ENCODE data around the gene TMUB2.

TMUB2 gene

DNA sequence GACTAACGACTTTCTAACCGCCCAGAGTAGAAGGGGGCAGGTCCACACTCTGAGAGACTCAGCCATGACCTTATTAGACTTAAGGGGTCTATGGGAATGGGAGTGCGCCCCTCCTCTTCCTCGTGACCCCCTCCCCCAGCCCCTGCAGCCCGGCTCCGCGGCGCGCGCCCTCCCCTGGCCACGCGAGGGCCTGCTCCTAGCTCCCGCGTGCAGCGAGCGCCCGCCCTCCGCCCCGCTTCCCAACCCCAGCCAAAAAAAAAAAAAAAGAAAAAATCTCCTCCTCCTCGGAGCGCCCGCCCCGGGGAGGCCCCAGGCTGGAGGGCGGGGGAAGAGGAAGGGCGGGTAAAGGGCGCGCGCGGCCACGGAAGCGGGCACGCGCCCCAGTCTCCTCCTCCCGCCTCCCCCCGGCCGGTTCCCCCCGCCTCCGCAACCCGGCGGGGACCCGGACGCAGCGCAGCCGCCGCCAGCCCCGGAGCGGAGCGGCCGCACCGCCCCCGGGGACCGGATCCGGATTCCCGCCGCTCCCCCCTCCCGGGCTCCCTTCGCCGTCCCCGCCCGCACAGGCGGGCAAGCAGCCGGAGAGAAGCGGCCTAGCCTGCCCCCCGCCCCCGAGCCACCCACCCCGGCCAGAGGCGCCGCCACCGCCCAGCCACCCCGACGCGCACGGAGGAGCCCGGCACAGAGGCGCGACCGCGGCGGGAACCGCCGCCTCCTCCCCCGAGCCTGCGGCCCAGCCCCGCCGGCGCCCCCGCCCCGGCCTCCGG, 31.8 kb downstream of the TMUB2 start:
- Mint-ChIP-seq H3K36me3 (peaks cover 34% of the 10 kb centered on the region), H3K4me1 (peaks cover 54% of the 10 kb centered on the region), H3K27me3 (no peaks in the 10 kb centered on the region)

DNA sequence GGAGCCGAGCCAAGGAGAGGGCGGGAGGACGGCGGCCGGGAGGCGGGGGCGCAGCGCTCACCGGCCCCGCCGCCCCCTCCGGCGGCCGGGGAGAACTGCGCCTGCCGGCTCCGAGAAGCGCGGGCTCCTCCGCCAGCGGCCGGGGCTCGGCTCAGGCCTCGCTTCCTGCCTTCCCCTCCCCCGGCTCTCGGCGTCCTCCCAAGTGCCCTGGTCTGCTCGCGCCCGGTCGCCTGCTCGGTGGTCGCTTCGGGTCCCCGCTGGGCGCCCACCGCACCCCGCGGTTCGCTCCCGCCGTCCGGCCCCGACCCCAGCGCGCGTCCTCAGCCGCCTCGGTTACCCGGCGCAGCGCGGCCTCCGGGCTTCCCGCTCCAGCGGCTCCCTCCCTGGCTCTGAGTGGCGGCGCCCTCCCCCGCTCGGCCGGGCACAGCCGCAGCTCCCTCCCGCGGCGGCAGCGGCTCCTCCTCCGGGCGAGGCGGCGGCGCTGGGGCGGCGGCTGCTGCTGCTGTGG, 32.4 kb downstream of the TMUB2 start:
- Mint-ChIP-seq H3K27ac (no peak overlapping the region), H3K9me3 (no peaks in the 10 kb centered on the region), H3K36me3 (peaks cover 27% of the 10 kb centered on the region), H3K4me3 (peak overlapping the region; percentile 47), H3K4me1 (peaks cover 47% of the 10 kb centered on the region), H3K27me3 (no peaks in the 10 kb centered on the region)
- peak; percentile 63 for ATAC-seq

More for the DNA sequence above, 31.8 kb downstream of the TMUB2 start:
- peak overlapping the region; percentile 89 for H3K4me3 Mint-ChIP-seq
- peak; percentile 67 for ATAC-seq
- H3K27ac Mint-ChIP-seq = peak overlapping the region; percentile 79
- no peaks in the 10 kb centered on the region for H3K9me3 Mint-ChIP-seq

- Mint-ChIP-seq H3K4me3 (peak within 1 kb of the TSS; percentile 98), H3K36me3 (peaks cover 22% of the 10 kb centered on the region), H3K27ac (peak within 1 kb of the TSS; percentile 90), H3K4me1 (peaks cover 42% of the 10 kb centered on the region), H3K27me3 (no peaks in the 10 kb centered on the region), H3K9me3 (no peaks in the 10 kb centered on the region)
- ATAC-seq = peak; percentile 21
Observed at GRCh38 chr17:44219616-44220212, 32.9 kb downstream of the TMUB2 start, which contains the start of gene UBTF. UBTF (minus strand) TSS chr17:44219675; CDS start chr17:44218229, 1,446 bp downstream.

DNA sequence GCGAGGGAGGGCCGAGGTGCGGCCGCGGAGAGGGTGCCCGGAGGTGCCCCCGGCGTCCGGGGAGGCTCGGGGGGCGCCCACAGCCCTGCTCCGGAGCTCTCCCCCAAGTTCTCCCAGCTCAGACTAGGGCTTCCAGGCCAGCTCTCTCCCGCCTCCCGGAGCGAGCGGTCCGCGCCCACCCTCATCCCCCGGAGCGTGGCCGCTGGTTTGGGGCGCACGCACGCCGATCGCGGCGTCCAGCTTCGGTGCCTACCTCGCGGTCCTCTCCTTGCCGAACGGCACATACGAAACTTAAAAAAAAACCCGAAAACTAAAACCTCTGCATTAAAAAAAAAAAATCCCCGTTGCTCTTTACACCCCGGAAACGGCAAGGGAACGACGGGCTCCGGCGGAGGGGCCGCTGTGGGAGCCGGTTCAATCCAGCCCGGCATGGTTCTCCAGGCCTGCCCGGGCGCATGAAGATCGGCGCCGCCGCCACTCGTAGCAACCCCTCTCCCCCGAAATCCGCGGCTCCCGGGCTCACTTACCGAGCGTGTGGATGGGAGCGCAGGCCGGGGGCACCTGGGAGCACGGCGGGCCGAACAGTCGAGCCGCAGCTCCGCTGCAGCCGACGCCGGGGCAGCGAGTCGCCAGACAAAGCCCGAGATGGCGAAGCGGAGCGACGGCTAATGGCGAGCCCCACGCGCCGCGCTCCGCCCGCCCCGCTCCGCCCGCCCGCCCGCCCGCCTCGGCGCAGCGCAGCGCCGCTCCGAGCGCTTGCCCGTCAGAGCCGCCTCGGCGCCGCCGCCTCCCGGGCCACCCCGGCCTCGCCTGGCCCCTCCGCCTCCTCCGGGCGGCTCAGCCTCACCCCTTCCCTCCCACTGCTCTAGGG, 33.7 kb downstream of the TMUB2 start:
- H3K27ac Mint-ChIP-seq = peak overlapping the region; percentile 90
- no peaks in the 10 kb centered on the region for H3K27me3 Mint-ChIP-seq
- peaks cover 14% of the 10 kb centered on the region for H3K36me3 Mint-ChIP-seq
- peak overlapping the region; percentile 98 for H3K4me3 Mint-ChIP-seq
- H3K4me1 Mint-ChIP-seq = peaks cover 34% of the 10 kb centered on the region
- no peaks in the 10 kb centered on the region for H3K9me3 Mint-ChIP-seq
- ATAC-seq = peak; percentile 45

- peaks cover 6% of the 10 kb centered on the region for H3K36me3 Mint-ChIP-seq
- peak overlapping the region; percentile 90 for H3K27ac Mint-ChIP-seq
- no peaks in the 10 kb centered on the region for H3K27me3 Mint-ChIP-seq
- no peaks in the 10 kb centered on the region for H3K9me3 Mint-ChIP-seq
- peak; percentile 46 for ATAC-seq
- peak overlapping the region; percentile 89 for H3K4me3 Mint-ChIP-seq
- H3K4me1 Mint-ChIP-seq = peaks cover 26% of the 10 kb centered on the region
Observed at GRCh38 chr17:44221084-44221861, 34.5 kb downstream of the TMUB2 start.

DNA sequence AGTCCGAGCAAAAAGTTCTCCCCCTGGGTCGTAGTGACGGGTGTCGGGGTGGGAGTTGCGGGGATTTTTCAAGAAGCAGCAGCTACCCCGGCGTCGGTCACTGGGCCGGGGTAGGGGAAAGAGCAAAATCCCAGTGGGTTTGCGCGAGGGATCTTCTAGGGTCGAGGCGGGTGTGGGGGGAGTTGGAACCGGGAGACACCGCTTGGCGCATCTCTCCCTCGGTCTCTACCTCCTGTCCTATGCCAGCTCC, 35.0 kb downstream of the TMUB2 start:
- H3K36me3 Mint-ChIP-seq = peaks cover 3% of the 10 kb centered on the region
- H3K4me1 Mint-ChIP-seq = peaks cover 21% of the 10 kb centered on the region
- H3K9me3 Mint-ChIP-seq = no peaks in the 10 kb centered on the region
- H3K27me3 Mint-ChIP-seq = no peaks in the 10 kb centered on the region
- H3K4me3 Mint-ChIP-seq = peak overlapping the region; percentile 89
- H3K27ac Mint-ChIP-seq = peak overlapping the region; percentile 90
- ATAC-seq = no peak

GRCh38 chr17:44222112-44222869, 35.5 kb downstream of the TMUB2 start:
- ATAC-seq = no peak
- peaks cover 16% of the 10 kb centered on the region for H3K4me1 Mint-ChIP-seq
- peak overlapping the region; percentile 89 for H3K4me3 Mint-ChIP-seq
- no peaks in the 10 kb centered on the region for H3K27me3 Mint-ChIP-seq
- H3K27ac Mint-ChIP-seq = peak overlapping the region; percentile 90
- no peaks in the 10 kb centered on the region for H3K36me3 Mint-ChIP-seq
- H3K9me3 Mint-ChIP-seq = no peaks in the 10 kb centered on the region

GRCh38 chr17:44223541-44224071, 36.8 kb downstream of the TMUB2 start:
- H3K4me1 Mint-ChIP-seq = peaks cover 8% of the 10 kb centered on the region
- H3K36me3 Mint-ChIP-seq = no peaks in the 10 kb centered on the region
- no peak for ATAC-seq
- no peaks in the 10 kb centered on the region for H3K27me3 Mint-ChIP-seq
- H3K27ac Mint-ChIP-seq = no peak overlapping the region
- no peak overlapping the region for H3K4me3 Mint-ChIP-seq
- no peaks in the 10 kb centered on the region for H3K9me3 Mint-ChIP-seq

GRCh38 chr17:44229090-44229489, 42.3 kb downstream of the TMUB2 start:
- Mint-ChIP-seq H3K4me3 (no peak overlapping the region), H3K27ac (no peak overlapping the region), H3K27me3 (peaks cover 10% of the 10 kb centered on the region), H3K4me1 (no peaks in the 10 kb centered on the region), H3K36me3 (no peaks in the 10 kb centered on the region), H3K9me3 (no peaks in the 10 kb centered on the region)
- ATAC-seq = no peak

DNA sequence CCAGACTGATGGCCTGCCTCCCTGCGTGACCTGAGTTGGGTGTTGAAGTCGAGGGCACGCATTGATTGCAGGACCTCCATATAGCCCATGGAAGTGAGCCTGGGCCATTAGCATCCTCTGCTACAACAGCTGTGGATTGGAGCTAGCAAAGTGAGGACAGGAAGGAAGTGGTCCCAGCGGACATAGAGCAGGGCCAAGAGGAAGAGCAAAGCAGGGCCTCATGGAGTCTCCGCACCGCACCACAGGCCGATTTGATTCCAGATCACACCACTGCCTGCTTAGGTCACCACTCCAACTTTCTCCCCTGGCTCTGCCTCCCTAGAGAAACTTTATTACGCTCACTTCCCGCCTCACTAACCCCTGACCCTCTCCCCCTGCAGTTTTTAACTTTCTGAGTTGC, 43.4 kb downstream of the TMUB2 start:
- peaks cover 14% of the 10 kb centered on the region for H3K27me3 Mint-ChIP-seq
- H3K4me3 Mint-ChIP-seq = no peak overlapping the region
- no peaks in the 10 kb centered on the region for H3K36me3 Mint-ChIP-seq
- peaks cover 5% of the 10 kb centered on the region for H3K4me1 Mint-ChIP-seq
- no peak overlapping the region for H3K27ac Mint-ChIP-seq
- ATAC-seq = no peak
- no peaks in the 10 kb centered on the region for H3K9me3 Mint-ChIP-seq

GRCh38 chr17:44232061-44232460, 45.3 kb downstream of the TMUB2 start:
- Mint-ChIP-seq H3K27me3 (peaks cover 19% of the 10 kb centered on the region), H3K27ac (no peak overlapping the region), H3K9me3 (no peaks in the 10 kb centered on the region), H3K4me3 (no peak overlapping the region), H3K36me3 (no peaks in the 10 kb centered on the region), H3K4me1 (peaks cover 13% of the 10 kb centered on the region)
- ATAC-seq = no peak

GRCh38 chr17:44233582-44233981, 46.8 kb downstream of the TMUB2 start:
- Mint-ChIP-seq H3K27me3 (peaks cover 19% of the 10 kb centered on the region), H3K36me3 (no peaks in the 10 kb centered on the region), H3K9me3 (no peaks in the 10 kb centered on the region), H3K27ac (no peak overlapping the region), H3K4me1 (peaks cover 13% of the 10 kb centered on the region), H3K4me3 (no peak overlapping the region)
- ATAC-seq = no peak

- Mint-ChIP-seq H3K4me3 (no peak overlapping the region), H3K36me3 (no peaks in the 10 kb centered on the region)
Observed at GRCh38 chr17:44235583-44235936, 48.8 kb downstream of the TMUB2 start.

GRCh38 chr17:44236444-44236991, 49.7 kb downstream of the TMUB2 start:
- Mint-ChIP-seq H3K27ac (no peak overlapping the region), H3K4me3 (no peak overlapping the region), H3K27me3 (peaks cover 19% of the 10 kb centered on the region), H3K9me3 (no peaks in the 10 kb centered on the region), H3K36me3 (no peaks in the 10 kb centered on the region), H3K4me1 (peaks cover 13% of the 10 kb centered on the region)
- ATAC-seq = no peak

More at GRCh38 chr17:44235583-44235936, 48.8 kb downstream of the TMUB2 start:
- peaks cover 19% of the 10 kb centered on the region for H3K27me3 Mint-ChIP-seq
- H3K9me3 Mint-ChIP-seq = no peaks in the 10 kb centered on the region
- H3K4me1 Mint-ChIP-seq = peaks cover 13% of the 10 kb centered on the region
- no peak overlapping the region for H3K27ac Mint-ChIP-seq
- ATAC-seq = no peak

All from stimulated activated memory B cell treated with anti-CD40 and anti-IgM and Interleukin-4, amounts not matched to agents 10 μg/mL and 1 μg/mL and 100 μg/mL, for 72 hours (primary cell).